GM18498 (cell line): Measurements from ENCODE around the gene CRTC3.

Source experiments
- ATAC-seq: cut with Tn5 transposase; IDR thresholded peaks from one replicate; pipeline ENCODE4 v1.9.1; 2021; ENCODE audit warnings: mild to moderate bottlenecking, moderate library complexity; ENCODE audit not compliant: unreplicated experiment

Gene CRTC3

GRCh38 chr15:90561344-90562244 is 31.9 kb downstream of the CRTC3 start:
- no peak for ATAC-seq

DNA sequence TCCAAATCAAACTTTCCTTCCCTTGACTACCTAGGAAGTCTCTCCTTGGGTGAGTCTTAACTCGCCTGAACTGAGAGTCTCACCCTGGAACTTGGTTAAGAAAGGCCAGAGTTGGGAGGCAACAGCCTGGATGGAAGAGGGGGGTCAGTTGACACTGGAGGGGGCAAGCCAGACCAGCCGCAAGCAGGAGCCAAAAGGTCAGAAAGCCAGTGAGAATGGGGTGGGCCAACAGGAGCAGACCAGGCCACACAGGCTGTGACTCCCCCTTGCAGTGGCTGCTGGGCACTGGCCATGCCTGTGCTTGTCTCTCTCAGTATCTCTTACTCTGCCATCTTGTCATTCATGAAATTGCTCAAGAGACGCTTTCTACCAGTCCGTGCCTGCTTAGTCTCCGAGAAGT is 32.9 kb downstream of the CRTC3 start:
- no peak for ATAC-seq

- ATAC-seq, result no peak
These were observed 33.7 kb downstream of the CRTC3 start for GRCh38 chr15:90563463-90563862.

- ATAC-seq, result no peak
These were observed 34.3 kb downstream of the CRTC3 start for GRCh38 chr15:90564051-90564450.

DNA sequence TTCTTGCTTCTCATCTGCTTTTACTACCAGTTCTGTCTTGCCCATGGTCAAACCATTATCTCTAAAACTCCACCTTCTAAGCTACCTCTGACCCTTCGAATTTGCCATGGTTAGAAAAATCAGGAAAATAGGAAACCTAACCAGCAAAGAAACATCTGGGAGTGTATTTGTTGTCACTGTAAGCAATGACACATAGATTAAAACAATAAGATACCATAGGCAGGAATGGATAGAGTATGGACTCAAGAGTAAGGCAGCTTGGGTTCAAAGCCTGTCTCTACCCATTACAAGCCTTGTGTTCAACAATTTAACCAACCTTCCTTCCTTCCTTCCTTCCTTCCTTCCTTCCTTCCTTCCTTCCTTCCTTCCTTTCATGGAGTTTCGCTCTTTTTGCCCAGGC is 34.9 kb downstream of the CRTC3 start:
- ATAC-seq, result no peak

GRCh38 chr15:90565866-90566265 is 36.1 kb downstream of the CRTC3 start:
- ATAC-seq, result no peak

DNA sequence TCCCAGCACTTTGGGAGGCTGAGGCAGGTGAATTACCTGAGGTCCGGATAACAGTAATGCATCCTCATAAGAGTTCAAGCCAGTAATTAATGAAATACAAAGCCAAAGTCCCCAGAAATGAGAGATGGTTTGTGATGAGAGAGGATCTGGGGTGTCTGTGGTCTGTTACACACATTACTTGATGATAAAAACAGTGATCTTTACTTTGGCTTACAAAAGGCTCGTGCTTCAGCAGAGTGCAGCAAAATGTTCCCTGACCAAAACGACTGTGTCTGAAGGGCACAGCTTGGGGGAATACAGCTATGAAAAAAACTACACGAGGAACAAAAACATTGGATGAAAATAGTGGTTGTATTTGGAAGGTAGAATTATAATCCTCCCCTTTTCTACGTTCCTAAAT is 40.9 kb downstream of the CRTC3 start:
- no peak for ATAC-seq

- peak; percentile 53 for ATAC-seq
These were observed 41.4 kb downstream of the CRTC3 start for GRCh38 chr15:90571063-90571541.

GRCh38 chr15:90572893-90573292 is 43.2 kb downstream of the CRTC3 start:
- ATAC-seq, result no peak

- no peak for ATAC-seq
These were observed 47.1 kb downstream of the CRTC3 start for GRCh38 chr15:90576711-90577389.

GRCh38 chr15:90579213-90579612 is 49.5 kb downstream of the CRTC3 start:
- no peak for ATAC-seq

DNA sequence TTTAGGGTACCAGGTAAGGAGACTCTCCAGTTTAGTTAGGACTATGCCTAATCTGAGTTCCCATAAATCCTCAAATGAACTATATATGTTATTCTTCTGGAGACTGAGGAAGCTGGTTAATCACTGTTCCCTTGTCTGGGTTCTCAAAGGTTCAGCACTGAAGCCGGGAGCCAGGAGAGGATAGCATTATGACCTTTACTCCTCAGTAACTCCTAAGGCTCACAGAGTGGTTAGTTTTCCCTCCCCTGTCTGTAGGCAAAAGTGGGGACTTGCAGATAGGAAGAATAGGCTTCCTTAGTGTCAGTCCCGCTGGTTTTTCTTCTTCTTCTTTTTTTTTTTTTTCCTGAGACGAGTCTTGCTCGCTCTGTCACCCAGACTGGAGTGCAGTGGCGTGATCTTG is 50.4 kb downstream of the CRTC3 start:
- no peak for ATAC-seq

- no peak for ATAC-seq
These were observed 50.8 kb downstream of the CRTC3 start for GRCh38 chr15:90580541-90580940.

DNA sequence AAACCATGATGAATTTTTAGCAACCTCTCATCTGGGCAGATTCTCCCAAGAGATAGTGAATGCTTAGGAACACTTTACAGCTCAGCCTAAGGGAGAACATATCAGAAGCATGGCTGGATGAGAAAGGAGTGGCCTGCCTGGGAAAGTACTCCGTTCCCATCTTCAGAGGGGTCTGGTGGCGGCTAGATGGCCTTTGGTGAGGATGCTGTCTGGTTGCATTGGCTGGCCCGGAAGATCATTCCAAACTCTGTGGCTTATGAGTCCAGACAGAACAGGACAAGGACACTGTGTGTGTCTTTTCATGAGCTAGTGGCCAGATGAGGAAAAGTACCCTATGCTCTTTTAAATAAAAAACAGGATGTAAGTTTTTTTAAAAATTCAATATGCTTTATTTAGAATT is 51.2 kb downstream of the CRTC3 start:
- no peak for ATAC-seq

DNA sequence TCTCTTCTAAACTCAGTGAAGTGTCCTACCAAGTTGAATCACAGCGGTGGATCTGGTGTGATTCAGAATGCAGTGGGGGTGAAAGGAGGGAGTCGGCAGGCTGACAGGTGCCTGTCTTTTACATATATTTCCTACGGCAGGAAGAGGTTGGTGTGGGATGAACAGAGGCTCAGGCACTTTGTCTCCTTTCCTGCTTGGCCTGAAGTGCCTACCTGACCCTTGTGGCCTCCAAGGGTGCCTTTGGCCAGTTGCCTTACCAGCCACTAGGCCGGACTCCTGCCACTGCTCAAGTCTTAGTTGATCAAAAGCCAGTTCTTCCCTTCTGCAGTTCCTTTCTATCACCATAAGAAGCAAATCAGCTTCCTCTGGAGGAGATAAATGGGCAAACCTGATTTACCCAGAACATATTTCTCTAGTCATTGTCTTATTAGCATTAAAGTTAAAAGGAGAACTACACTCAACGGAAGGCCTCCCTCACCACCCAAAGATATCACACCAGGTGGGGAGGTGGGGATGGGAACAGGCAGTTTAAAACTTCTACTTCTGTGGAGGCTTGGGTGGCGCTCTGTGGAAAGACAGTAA is 52.1 kb downstream of the CRTC3 start:
- no peak for ATAC-seq

DNA sequence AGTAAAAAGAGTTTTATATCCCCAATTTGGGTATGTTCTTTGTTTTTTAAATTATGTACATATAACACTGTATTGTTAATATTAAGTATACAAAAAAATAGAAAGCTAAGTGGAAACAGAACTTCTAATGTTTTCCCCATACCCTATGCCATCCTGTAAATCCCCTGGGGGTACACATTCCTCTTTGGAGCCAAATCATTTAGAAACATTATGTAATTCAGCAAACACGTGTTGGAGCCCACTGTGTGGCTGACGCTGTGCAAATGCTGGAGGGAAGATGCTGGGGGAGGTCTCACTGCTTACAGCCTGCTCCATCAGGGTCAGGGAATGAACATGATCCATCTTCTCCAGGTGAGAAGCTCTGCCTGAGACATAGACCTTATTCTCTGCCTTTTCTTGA is 52.8 kb downstream of the CRTC3 start:
- no peak for ATAC-seq

- no peak for ATAC-seq
These were observed 53.9 kb downstream of the CRTC3 start for GRCh38 chr15:90583471-90584252.

- no peak for ATAC-seq
These were observed 55.1 kb downstream of the CRTC3 start for GRCh38 chr15:90584841-90585240.

DNA sequence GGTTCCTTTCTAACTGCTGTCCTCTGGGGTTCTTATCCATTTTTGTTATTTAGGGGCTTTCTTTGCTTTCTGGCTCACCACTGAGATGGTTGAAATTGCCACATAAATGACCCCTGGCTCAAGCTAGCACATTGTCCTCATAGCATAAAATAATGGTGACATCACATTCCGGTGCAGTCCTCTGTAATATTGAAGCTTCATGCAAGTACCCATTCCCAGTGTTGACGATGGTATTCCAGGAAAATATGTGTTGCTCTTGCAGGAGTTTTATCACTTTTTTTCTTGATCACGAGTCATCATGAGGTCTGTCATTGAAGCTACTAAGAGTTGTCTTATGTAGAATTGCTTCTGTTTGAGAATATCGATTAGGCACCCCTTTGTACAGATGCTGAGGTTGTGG is 56.1 kb downstream of the CRTC3 start:
- no peak for ATAC-seq

- ATAC-seq, result no peak
These were observed 57.2 kb downstream of the CRTC3 start for GRCh38 chr15:90586948-90587347.

GRCh38 chr15:90588427-90588826 is 58.7 kb downstream of the CRTC3 start:
- no peak for ATAC-seq
